Muscle layer of duodenum (tissue), 2 donors: ENCODE results near the gene PAX5.

Experiments used
- H3K27ac ChIP-seq: one replicate; pipeline ENCODE4 v1.7.0; 2013; ENCODE audit warnings: mild to moderate bottlenecking, low read length
- H3K27me3 ChIP-seq: one replicate; pipeline ENCODE4 v1.7.0; 2013; ENCODE audit warnings: low read depth, mild to moderate bottlenecking, control low read depth, low read length
- H3K36me3 ChIP-seq, 2 donors: one replicate each; pipeline ENCODE4 v1.7.0; 2013; ENCODE audit warnings: low read length in 2 of 2, control low read depth in 1 of 2, mild to moderate bottlenecking in 1 of 2; ENCODE audit not compliant: insufficient read depth in 2 of 2, control insufficient read depth in 1 of 2
- H3K4me1 ChIP-seq, 2 donors: one replicate each; pipeline ENCODE4 v1.7.0; 2013; ENCODE audit warnings: low read length in 2 of 2, mild to moderate bottlenecking in 2 of 2, control low read depth in 1 of 2, moderate library complexity in 1 of 2; ENCODE audit not compliant: insufficient read depth in 2 of 2, control insufficient read depth in 1 of 2
- H3K4me3 ChIP-seq, 2 donors: one replicate each; pipeline ENCODE4 v1.7.0; 2013; ENCODE audit warnings: low read length in 2 of 2, low read depth in 1 of 2, mild to moderate bottlenecking in 1 of 2
- H3K9me3 ChIP-seq, 2 donors: one replicate each; pipeline ENCODE4 v1.7.0; 2013; ENCODE audit warnings: low read length in 2 of 2, control low read depth in 1 of 2, mild to moderate bottlenecking in 1 of 2; ENCODE audit not compliant: control insufficient read depth in 1 of 2
- donor health status: healthy.

The PAX5 gene

DNA sequence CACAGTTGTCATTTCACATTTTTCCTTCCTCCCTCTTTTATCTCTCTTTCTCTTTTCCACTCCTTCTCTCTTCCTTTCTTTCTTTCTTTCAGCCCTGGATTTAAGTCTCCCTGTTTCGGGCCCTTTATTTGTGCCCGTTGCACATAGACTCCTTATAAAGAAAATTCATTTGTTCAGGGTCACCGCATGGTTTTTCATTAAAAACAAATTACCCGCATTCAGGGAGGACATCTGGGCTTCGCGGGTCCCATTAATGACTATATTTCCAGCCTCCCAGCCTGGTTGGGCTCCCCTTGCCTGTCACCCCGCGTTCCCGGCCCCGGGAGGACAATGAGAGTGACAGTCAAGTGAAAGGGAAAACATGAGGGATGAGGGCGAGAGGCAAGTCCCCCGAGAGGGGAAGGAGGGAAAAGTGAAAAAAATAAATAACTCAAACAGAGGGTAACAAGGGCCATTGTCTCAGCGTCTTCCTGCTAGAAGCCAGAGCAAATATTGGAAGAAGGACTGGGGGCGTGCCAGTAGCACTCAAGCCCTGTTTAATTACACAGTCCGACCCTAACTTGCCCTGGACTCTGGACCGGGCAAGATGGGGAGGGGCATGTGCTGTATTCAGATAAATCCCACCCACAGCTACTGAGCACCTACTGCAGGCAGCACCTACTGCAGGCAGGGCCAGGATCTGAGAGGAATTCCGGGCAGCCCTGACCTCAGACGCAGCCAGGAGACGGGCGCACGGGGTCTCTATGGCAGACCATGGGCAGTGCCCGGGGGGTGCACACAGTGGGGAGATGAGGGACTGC, 166.2 kb downstream of the PAX5 start:
- no peaks in the 10 kb centered on the region for H3K4me1 ChIP-seq
- no peak overlapping the region for H3K4me3 ChIP-seq
- H3K36me3 ChIP-seq = no peaks in the 10 kb centered on the region
- H3K9me3 ChIP-seq = no peaks in the 10 kb centered on the region
- H3K27me3 ChIP-seq = no peaks in the 10 kb centered on the region
- H3K27ac ChIP-seq = no peak overlapping the region

DNA sequence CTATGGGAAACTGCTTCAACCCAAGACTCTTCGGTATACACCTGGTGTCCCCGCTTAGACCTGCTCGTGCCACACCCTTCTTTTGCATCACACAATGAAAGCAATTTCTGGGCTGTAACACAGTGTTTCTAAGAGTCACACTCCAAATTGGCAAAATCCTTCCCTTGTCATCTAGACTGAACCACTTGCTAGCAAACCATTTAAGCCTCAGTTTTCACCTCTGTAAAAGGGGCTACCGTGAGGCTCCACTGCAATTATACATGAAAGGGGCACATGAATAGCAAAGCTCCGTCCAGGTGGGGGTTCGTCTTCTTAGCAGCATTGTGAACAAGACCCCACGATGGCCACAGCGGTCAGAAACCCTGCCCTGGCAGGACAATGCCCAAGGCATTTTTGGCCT, 166.8 kb downstream of the PAX5 start:
- H3K27ac ChIP-seq = no peak overlapping the region

GRCh38 chr9:36866840-36867239, 167.2 kb downstream of the PAX5 start:
- Histone ChIP-seq H3K9me3 (no peaks in the 10 kb centered on the region), H3K4me3 (no peak overlapping the region), H3K27me3 (no peaks in the 10 kb centered on the region), H3K36me3 (no peaks in the 10 kb centered on the region), H3K4me1 (no peaks in the 10 kb centered on the region), H3K27ac (no peak overlapping the region)

More for the DNA sequence above, 166.8 kb downstream of the PAX5 start:
- H3K4me1 ChIP-seq = no peaks in the 10 kb centered on the region
- H3K27me3 ChIP-seq = no peaks in the 10 kb centered on the region
- H3K9me3 ChIP-seq = no peaks in the 10 kb centered on the region
- no peak overlapping the region for H3K4me3 ChIP-seq
- H3K36me3 ChIP-seq = no peaks in the 10 kb centered on the region

DNA sequence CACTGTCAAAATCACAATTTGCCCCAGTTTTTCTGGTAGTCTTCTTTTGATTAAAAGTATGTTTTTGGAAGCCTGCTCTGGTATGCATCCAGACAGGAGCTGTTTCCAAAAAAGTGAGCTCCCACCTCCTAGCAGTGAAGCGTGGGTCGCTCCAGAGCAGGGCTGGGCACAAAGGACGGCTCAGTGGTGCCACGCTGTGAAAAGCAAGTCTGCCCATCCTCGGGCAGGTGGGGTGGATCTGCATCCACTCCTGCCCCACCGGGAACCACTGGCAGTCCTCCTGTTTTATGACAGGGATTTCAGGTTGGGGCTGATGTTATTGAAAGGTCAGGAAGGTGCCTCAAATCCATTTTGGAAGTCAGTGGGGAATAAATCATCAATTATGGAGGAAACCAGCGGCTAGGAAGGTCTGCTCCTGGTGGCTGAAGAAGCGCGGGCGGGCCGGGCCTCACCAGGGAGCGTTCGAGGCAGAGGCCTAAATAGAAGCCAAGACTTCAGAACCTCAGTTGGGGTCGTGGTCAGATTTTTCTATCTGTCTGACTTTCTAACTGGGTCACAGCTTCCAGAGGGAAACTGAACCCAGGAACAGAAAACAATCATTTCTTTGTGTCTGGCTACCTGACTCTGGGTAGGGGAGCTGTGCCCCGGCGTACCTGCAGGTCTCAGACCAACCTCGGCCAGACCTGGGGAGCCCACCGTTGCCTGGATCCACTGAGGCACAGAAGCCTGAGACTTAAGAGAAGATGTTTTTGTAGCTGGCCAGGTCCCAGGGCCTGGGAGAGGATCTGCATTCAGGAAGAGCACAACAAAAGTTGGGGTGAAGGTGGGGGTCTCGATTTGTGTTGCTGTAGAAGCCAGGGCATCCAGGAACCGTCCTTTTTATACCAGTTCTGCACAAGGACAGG, 168.1 kb downstream of the PAX5 start:
- Histone ChIP-seq H3K36me3 (no peaks in the 10 kb centered on the region), H3K27ac (no peak overlapping the region), H3K9me3 (no peaks in the 10 kb centered on the region), H3K4me3 (no peak overlapping the region), H3K4me1 (no peaks in the 10 kb centered on the region), H3K27me3 (no peaks in the 10 kb centered on the region)

- no peaks in the 10 kb centered on the region for H3K4me1 ChIP-seq
- no peaks in the 10 kb centered on the region for H3K27me3 ChIP-seq
- no peak overlapping the region for H3K4me3 ChIP-seq
- H3K36me3 ChIP-seq = no peaks in the 10 kb centered on the region
- no peaks in the 10 kb centered on the region for H3K9me3 ChIP-seq
- H3K27ac ChIP-seq = no peak overlapping the region
Measured at GRCh38 chr9:36864491-36865410, 169.3 kb downstream of the PAX5 start.

DNA sequence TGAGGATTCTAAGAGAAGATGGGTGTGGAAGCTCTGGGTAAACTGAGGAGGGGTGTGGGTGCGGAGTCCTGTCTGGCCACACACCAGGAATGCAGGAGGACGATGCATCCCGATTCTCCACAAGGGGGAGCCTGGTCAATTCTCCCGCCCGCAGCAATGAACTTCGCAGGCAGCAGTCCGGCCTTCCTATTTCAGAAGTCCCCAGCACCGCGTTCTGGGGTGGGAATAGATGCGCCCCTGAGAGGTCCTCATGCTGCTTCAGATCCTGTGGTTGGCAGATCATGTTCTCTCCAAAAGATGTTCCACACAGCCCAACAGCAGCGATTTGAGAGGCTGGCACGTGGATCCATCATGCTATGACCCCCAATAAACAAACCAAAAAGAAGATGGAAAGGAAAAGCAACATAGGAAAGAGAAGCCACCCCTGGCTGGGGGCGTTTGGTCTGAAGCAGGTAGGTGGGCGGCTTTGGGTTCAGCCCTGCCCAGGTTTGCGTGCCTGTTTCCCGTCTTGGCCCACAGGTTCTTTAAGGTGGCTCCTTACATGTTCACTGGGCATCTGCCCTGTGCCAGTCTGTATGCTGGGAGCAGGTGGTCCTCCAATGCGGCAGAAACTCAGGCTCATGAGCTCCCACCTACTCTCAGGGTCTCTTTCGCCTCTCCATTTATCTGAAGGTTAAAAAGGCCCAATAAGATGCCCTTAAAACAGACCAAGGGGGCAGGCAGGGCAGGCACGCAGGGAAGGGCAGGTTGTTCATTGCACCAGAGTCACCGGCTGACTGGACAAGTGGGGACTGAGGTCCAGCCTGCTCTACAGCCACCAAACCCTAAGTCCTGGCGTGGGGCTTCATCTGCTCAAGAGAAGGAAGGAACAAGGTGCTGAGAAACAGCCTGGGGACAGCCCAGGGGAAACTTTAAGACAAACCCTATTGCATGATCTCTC, 171.6 kb downstream of the PAX5 start:
- Histone ChIP-seq H3K4me1 (no peaks in the 10 kb centered on the region), H3K4me3 (no peak overlapping the region), H3K9me3 (no peaks in the 10 kb centered on the region), H3K36me3 (no peaks in the 10 kb centered on the region), H3K27ac (no peak overlapping the region), H3K27me3 (no peaks in the 10 kb centered on the region)

GRCh38 chr9:36861528-36862205, 172.4 kb downstream of the PAX5 start:
- no peaks in the 10 kb centered on the region for H3K4me1 ChIP-seq
- no peaks in the 10 kb centered on the region for H3K27me3 ChIP-seq
- H3K27ac ChIP-seq = no peak overlapping the region
- no peak overlapping the region for H3K4me3 ChIP-seq
- no peaks in the 10 kb centered on the region for H3K9me3 ChIP-seq
- no peaks in the 10 kb centered on the region for H3K36me3 ChIP-seq

DNA sequence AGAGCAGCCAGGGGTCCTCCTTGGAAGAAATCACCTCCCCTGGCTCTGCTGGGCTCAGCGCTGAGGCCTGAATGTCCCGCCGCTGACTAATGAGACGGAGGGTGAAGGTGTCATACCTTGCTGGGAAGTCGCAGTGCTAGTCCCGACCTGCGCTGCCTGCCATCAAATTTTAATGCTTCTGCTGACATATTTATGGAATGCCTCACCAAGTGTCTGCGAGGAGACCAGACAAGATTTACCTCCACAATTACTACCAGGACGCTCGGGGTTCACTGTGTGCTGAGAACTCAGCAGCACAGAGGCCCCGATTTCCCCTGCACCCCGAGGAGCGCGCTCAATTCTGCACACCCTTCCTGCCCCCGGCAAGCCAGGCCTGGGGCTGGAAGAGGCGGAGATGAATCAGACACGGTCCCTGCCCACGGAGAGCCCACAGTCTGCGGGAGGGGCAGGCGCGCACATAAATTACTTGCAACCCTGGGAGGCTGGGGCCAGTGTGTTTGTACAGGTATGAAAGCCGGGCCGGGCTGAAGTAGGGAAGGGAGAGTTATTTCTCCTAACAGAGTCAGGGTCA, 175.2 kb downstream of the PAX5 start:
- H3K27me3 ChIP-seq = no peaks in the 10 kb centered on the region
- H3K9me3 ChIP-seq = no peaks in the 10 kb centered on the region
- H3K4me3 ChIP-seq = no peak overlapping the region
- no peak overlapping the region for H3K27ac ChIP-seq
- H3K36me3 ChIP-seq = no peaks in the 10 kb centered on the region
- no peaks in the 10 kb centered on the region for H3K4me1 ChIP-seq

DNA sequence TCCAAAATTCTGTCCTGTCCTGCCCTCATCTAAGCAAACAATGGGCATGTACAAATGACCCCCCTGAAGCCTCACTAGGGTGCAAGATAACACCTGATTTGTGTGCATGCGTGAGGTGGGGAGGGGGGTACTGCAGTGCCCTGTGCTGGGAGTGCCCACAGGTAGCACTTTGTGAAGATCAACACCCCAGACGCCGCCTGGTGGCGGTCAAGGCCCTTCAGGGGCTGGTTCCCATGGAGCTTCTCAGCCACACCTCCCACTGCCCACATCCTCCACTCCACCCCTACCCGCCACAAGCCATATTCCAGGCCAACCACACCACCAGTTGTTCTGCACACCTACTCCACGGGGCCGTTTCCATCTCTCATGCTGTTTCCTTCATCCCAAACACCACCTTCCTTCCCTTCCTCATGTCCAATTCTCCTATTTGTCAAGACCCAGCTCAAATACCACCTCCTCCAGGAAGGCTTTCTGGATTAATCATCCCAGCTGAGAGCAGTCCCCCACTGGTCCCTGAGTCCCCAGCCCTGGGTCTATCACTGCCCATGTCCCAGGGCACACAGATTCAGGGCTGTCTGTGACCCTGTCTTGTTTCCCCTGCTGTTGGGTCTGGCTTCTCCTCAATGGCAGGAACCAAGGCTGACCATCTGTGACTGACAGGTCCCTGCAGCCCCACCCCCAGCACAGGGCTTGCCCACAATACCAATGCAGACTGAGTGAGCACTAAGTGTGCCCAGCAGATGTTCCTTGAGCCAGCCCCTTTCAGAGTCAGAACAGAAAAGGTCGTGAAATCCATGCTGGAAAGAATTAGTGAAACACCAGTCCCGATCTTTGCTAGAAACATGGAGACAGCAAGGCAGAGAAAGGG, 178.4 kb downstream of the PAX5 start:
- Histone ChIP-seq H3K27ac (no peak overlapping the region), H3K27me3 (no peaks in the 10 kb centered on the region), H3K9me3 (no peaks in the 10 kb centered on the region), H3K4me1 (no peaks in the 10 kb centered on the region), H3K4me3 (no peak overlapping the region), H3K36me3 (no peaks in the 10 kb centered on the region)
